ENCODE measurements around the gene CENPP.

The CENPP gene

DNA sequence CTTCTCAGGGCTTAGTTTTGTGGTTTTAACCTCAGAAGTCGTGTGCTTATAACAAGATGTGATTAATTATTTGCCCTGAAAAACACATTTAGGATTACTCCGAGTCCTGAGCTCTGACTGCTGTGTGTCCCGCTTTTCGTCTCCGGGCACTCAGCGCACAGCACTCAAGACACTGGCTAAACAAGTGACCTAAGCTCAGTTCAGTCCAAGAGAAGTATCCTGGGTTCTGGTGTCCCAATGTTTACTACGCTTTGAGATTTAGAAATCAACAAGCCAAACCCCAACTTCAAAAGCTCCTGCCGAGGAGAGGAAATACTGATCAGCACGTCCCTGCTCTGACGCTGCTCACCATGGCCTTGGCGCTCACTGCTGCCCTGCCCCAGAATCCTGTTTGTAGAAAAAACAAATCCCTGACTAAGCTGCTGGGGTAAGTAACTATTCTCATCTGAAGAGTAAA, 290.9 kb downstream of the CENPP start:
- H3K79me2 ChIP-seq (ENCODE audit: low read length), result no peaks in the 10 kb centered on the region
- H3K36me3 ChIP-seq (replicated peaks; ENCODE audit: low read depth, low read length), result peaks cover 30% of the 10 kb centered on the region
- H2AFZ ChIP-seq (ENCODE audit: low read depth, low read length), result no peak overlapping the region
- no peaks in the 10 kb centered on the region for H4K20me1 ChIP-seq (ENCODE audit: insufficient read depth, low read length)
- no peak overlapping the region for H3K4me3 ChIP-seq (ENCODE audit: low read length)
- no peaks in the 10 kb centered on the region for H3K27me3 ChIP-seq (ENCODE audit: low read depth, low read length)
- H3K9me3 ChIP-seq (ENCODE audit: insufficient read depth, low read length), result no peaks in the 10 kb centered on the region
- H3K4me1 ChIP-seq (ENCODE audit: low read length), result no peaks in the 10 kb centered on the region
- TF ChIP-seq, protein P1, sequence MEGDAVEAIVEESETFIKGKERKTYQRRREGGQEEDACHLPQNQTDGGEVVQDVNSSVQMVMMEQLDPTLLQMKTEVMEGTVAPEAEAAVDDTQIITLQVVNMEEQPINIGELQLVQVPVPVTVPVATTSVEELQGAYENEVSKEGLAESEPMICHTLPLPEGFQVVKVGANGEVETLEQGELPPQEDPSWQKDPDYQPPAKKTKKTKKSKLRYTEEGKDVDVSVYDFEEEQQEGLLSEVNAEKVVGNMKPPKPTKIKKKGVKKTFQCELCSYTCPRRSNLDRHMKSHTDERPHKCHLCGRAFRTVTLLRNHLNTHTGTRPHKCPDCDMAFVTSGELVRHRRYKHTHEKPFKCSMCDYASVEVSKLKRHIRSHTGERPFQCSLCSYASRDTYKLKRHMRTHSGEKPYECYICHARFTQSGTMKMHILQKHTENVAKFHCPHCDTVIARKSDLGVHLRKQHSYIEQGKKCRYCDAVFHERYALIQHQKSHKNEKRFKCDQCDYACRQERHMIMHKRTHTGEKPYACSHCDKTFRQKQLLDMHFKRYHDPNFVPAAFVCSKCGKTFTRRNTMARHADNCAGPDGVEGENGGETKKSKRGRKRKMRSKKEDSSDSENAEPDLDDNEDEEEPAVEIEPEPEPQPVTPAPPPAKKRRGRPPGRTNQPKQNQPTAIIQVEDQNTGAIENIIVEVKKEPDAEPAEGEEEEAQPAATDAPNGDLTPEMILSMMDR (IDR thresholded peaks at IDR 0.05; ENCODE audit: low read depth, low read length), result no peak
- no peak for TF ChIP-seq EZH2phosphoT487 (IDR thresholded peaks at IDR 0.05; ENCODE audit: low read depth)
- no peak overlapping the region for H3K27ac ChIP-seq (ENCODE audit: low read length)
- no peak overlapping the region for H3K9ac ChIP-seq (ENCODE audit: low read length)
- no peak overlapping the region for H3K4me2 ChIP-seq (ENCODE audit: low read length)

DNA sequence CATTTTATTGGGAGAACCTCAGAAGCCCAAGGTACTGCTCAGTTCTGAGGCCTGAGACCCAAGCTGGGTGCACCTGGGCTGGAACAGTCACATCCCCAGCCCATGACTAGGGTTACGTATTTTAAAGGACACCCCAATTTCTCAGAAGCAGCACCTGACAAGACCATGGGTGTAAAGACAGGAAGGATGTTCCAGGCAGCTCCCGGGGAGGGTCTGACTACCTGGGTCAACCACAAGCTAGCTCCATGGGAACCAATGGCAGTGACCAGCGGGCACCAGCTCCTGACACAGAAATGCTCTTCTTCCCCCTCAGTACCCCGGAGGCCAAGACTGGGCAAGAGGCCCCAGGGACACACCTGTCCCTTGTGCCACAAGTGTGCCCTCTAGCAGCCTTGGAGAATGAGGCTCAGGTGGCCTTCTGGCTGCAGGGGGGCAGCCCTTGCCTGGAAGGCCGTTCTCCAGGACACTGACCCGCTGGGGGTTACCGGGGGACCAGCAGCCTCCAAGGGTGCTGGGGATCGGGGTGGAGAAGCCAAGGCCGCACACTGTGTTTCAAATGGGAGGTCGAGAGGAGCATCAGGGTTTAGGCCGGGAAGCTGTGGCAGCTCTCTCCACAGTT, 291.6 kb downstream of the CENPP start:
- Histone ChIP-seq H3K36me3 (replicated peaks; ENCODE audit: low read depth, low read length) (peaks cover 28% of the 10 kb centered on the region), H3K4me1 (ENCODE audit: low read length) (no peaks in the 10 kb centered on the region), H3K9ac (ENCODE audit: low read length) (no peak overlapping the region), H3K9me3 (ENCODE audit: insufficient read depth, low read length) (no peaks in the 10 kb centered on the region), H3K79me2 (ENCODE audit: low read length) (no peaks in the 10 kb centered on the region), H4K20me1 (ENCODE audit: insufficient read depth, low read length) (no peaks in the 10 kb centered on the region), H3K27me3 (ENCODE audit: low read depth, low read length) (no peaks in the 10 kb centered on the region), H3K27ac (ENCODE audit: low read length) (no peak overlapping the region), H2AFZ (ENCODE audit: low read depth, low read length) (no peak overlapping the region), H3K4me2 (ENCODE audit: low read length) (no peak overlapping the region), H3K4me3 (ENCODE audit: low read length) (no peak overlapping the region)
- TF ChIP-seq EZH2phosphoT487 (IDR thresholded peaks at IDR 0.05; ENCODE audit: low read depth), result no peak
- TF ChIP-seq, protein P1 (IDR thresholded peaks at IDR 0.05; ENCODE audit: low read depth, low read length), result no peak

DNA sequence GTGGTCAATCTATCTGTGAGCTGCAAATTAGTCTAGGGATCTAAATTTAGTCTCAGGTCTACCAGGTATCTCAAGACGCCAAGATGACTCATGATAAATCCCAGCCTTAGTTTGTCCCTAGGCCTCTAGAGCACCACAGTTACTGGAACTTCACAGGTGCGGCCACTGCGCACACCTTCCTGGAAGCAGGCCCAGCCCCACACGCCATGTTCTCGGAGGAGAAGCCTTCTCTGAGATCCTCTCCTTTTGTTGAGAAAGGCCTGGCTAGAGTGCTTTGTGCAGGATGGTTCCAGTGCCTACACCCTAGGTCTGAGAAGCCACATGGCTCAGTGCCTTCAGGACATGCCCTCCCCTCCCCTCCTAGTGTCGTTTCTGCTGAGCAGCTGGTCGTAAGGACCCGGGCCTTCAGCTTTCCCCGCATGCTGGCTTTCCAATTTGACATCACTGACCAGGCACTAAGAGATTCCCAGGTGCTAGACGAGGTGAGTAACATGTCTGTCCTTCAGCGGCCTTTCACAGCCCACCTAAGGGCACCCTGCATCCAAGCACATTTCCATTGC, 292.3 kb downstream of the CENPP start:
- no peaks in the 10 kb centered on the region for H4K20me1 ChIP-seq (ENCODE audit: insufficient read depth, low read length)
- H3K27ac ChIP-seq (ENCODE audit: low read length), result no peak overlapping the region
- H3K79me2 ChIP-seq (ENCODE audit: low read length), result no peaks in the 10 kb centered on the region
- H3K36me3 ChIP-seq (replicated peaks; ENCODE audit: low read depth, low read length), result peaks cover 29% of the 10 kb centered on the region
- no peaks in the 10 kb centered on the region for H3K9me3 ChIP-seq (ENCODE audit: insufficient read depth, low read length)
- TF ChIP-seq, protein P1 (IDR thresholded peaks at IDR 0.05; ENCODE audit: low read depth, low read length), result no peak
- TF ChIP-seq EZH2phosphoT487 (IDR thresholded peaks at IDR 0.05; ENCODE audit: low read depth), result no peak
- H2AFZ ChIP-seq (ENCODE audit: low read depth, low read length), result no peak overlapping the region
- no peaks in the 10 kb centered on the region for H3K4me1 ChIP-seq (ENCODE audit: low read length)
- H3K4me3 ChIP-seq (ENCODE audit: low read length), result no peak overlapping the region
- H3K4me2 ChIP-seq (ENCODE audit: low read length), result no peak overlapping the region
- H3K9ac ChIP-seq (ENCODE audit: low read length), result no peak overlapping the region
- no peaks in the 10 kb centered on the region for H3K27me3 ChIP-seq (ENCODE audit: low read depth, low read length)

DNA sequence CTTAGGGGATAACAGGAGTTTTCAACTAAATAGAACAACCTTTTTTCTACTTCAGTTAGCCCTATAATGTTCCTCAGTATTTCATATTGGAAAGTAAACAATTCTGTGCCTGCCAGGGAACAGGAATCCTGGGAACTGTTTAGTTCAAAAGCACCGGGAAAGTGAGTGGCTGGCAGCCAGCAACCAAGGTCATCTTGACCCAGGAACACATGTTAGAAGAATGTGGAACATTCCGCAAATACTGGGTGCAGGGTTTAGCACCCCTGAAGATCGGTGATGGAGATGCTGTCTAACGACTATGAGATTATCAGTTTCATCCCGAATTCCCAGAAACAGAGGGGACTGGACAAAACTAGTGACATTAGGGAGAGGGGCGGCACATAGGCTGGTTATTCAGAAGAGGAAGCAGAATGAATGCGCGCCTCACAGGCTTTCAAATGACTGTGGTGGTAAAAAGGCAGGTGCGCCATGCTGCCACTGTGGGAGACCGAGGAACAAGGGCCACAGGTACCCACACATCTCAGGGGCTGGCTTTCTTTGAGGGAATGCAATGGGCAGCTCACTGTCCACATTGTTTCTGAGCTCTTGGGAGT, 293.0 kb downstream of the CENPP start:
- H4K20me1 ChIP-seq (ENCODE audit: insufficient read depth, low read length), result no peaks in the 10 kb centered on the region
- no peak overlapping the region for H2AFZ ChIP-seq (ENCODE audit: low read depth, low read length)
- H3K27me3 ChIP-seq (ENCODE audit: low read depth, low read length), result no peaks in the 10 kb centered on the region
- H3K9ac ChIP-seq (ENCODE audit: low read length), result no peak overlapping the region
- peaks cover 24% of the 10 kb centered on the region for H3K36me3 ChIP-seq (replicated peaks; ENCODE audit: low read depth, low read length)
- H3K4me3 ChIP-seq (ENCODE audit: low read length), result no peak overlapping the region
- no peaks in the 10 kb centered on the region for H3K4me1 ChIP-seq (ENCODE audit: low read length)
- no peak overlapping the region for H3K27ac ChIP-seq (ENCODE audit: low read length)
- H3K9me3 ChIP-seq (ENCODE audit: insufficient read depth, low read length), result no peaks in the 10 kb centered on the region
- TF ChIP-seq EZH2phosphoT487 (IDR thresholded peaks at IDR 0.05; ENCODE audit: low read depth), result no peak
- TF ChIP-seq, protein P1 (IDR thresholded peaks at IDR 0.05; ENCODE audit: low read depth, low read length), result no peak
- H3K79me2 ChIP-seq (ENCODE audit: low read length), result no peaks in the 10 kb centered on the region
- no peak overlapping the region for H3K4me2 ChIP-seq (ENCODE audit: low read length)
